H1 (cell line): ENCODE results near the gene TTYH2. TPM values are rescaled to one million over a fixed set of nuclear protein-coding genes. Genes with fewer than 3 reads are reported as not detected.

Experiments used
- CHD7 ChIP-seq: fragments of 300-600 bp; sonication (generic); IDR thresholded peaks from 2 replicates; pipeline ENCODE4 v1.7.1; 2012; ENCODE audit warnings: low read length, moderate library complexity, mild to moderate bottlenecking, inconsistent platforms; ENCODE audit not compliant: insufficient replicate concordance
- SAP30 ChIP-seq: fragments of 300-600 bp; sonication (generic); IDR thresholded peaks from 2 replicates; pipeline ENCODE4 v1.7.1; 2012; ENCODE audit warnings: low read length, moderate library complexity, mild to moderate bottlenecking, inconsistent platforms; ENCODE audit not compliant: insufficient read depth, insufficient replicate concordance
- SP2 ChIP-seq: IDR thresholded peaks from 2 replicates; pipeline ENCODE4 v1.6.1; 2012; ENCODE audit warnings: mild to moderate bottlenecking, low read length, inconsistent platforms
- polyA plus RNA-seq, 7 experiments: library from polyadenylated mRNA; depleted of rRNA in 3 of 7; stranded (reverse) in 5 of 7; unstranded in 2 of 7; fragments of >200 nt in 5 of 7; fragments of 200-250 nt in 2 of 7; gene quantifications; 1 replicate in 5 of 7; 2 replicates in 1 of 7; 4 replicates in 1 of 7; pipeline versions ENCODE4 v1.2.1 to v1.2.3, GENCODE V29; 2011 to 2013; ENCODE audit warnings: missing spikeins in 2 of 7, mixed read lengths in 2 of 7
- total RNA-seq: library from RNA; stranded (reverse); fragmentation: NEBNext Ultra II Directional; extraction: Animal tissue kit (Norgen Biotek cat#: 25700); gene quantifications from 2 replicates; pipeline ENCODE4 v1.2.1, GENCODE V29; 2021

Gene TTYH2
- total and polyA plus RNA-seq, 2 of the 8 experiments (the other 6 are each of a cell fraction or from before 2014, with no cell fraction given), result 3.2 to 9.2 TPM

DNA sequence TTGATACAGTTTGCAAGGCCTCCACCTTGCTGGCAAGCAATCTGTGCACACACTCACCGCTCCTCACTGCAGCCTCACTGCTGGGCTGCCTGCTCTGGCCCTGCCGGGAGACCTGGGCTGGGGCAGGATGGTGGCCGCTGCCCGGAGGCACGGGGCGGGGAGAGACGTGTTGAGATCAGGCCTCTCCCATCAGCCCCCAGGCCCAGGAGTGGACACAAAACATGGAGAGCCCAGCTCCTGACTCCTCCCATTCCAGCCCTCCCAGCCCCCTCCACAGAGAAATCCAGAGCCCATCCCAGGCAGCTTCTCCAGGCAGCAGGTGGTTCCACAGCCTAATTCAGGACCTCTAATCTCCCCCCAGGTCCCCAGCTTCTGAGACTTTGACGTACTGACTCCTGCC is 33.0 kb upstream of the TTYH2 start (continued):
- TF ChIP-seq CHD7, result no peak
- no peak for TF ChIP-seq SAP30
- no peak for TF ChIP-seq SP2
